ENCODE measurements around the gene PKLR.

Gene PKLR

GRCh38 chr1:155316922-155317321 lies 15.7 kb upstream of the PKLR start:
- TF ChIP-seq CTCF (conservative IDR thresholded peaks at IDR 0.05), result no peak
- H3K27ac ChIP-seq, result no peak overlapping the region

- no peak for TF ChIP-seq CTCF (conservative IDR thresholded peaks at IDR 0.05)
- no peak overlapping the region for H3K27ac ChIP-seq
Observed at GRCh38 chr1:155313261-155313660, 12.0 kb upstream of the PKLR start.

GRCh38 chr1:155309423-155310021 lies 8.3 kb upstream of the PKLR start:
- peak overlapping the region; percentile 88 for H3K27ac ChIP-seq
- no peak for TF ChIP-seq CTCF (conservative IDR thresholded peaks at IDR 0.05)

- H3K27ac ChIP-seq, result peak within 1 kb of the TSS; percentile 88
- no peak for TF ChIP-seq CTCF (conservative IDR thresholded peaks at IDR 0.05)
Observed at GRCh38 chr1:155308493-155309422, 7.5 kb upstream of the PKLR start, which contains the start of gene FDPS. Gene FDPS, plus strand, starts transcription at chr1:155308866. Its CDS starts 924 bp downstream, at chr1:155309790.

- TF ChIP-seq CTCF (conservative IDR thresholded peaks at IDR 0.05), result no peak
- H3K27ac ChIP-seq, result peak overlapping the region; percentile 88
Observed at GRCh38 chr1:155307247-155307740, 6.1 kb upstream of the PKLR start.

- no peak for TF ChIP-seq CTCF (conservative IDR thresholded peaks at IDR 0.05)
- peak overlapping the region; percentile 88; the same call in 1 of the 2 replicates for H3K27ac ChIP-seq
Observed at GRCh38 chr1:155305881-155306391, 4.7 kb upstream of the PKLR start.

GRCh38 chr1:155304558-155305063 lies 3.4 kb upstream of the PKLR start:
- no peak for TF ChIP-seq CTCF (conservative IDR thresholded peaks at IDR 0.05)
- peak overlapping the region; percentile 14; the same call in 1 of the 2 replicates for H3K27ac ChIP-seq

Measured in VCaP (cell line).